Brain pericyte (primary cell): ENCODE measurements around the gene TMX4.
"Not testable (repeated sequence)": the region's sequence is repeated elsewhere in the genome, so short reads cannot be mapped to it uniquely, and the experiment has no call there.

Experiments used
- DNase-seq: peaks from one replicate; pipeline ENCODE4 v3.0.0-alpha.2; 2012; ENCODE audit warnings: low read depth, low spot score

Gene TMX4

GRCh38 chr20:7967199-7967844, 52.2 kb downstream of the TMX4 start:
- DNase-seq: no peak

GRCh38 chr20:7966176-7966575, 53.4 kb downstream of the TMX4 start:
- DNase-seq: no peak

- no peak for DNase-seq
Measured at GRCh38 chr20:7959484-7959883, 60.1 kb downstream of the TMX4 start.

- not testable (repeated sequence) for DNase-seq
Measured at GRCh38 chr20:7956561-7956960, 63.0 kb downstream of the TMX4 start.

- DNase-seq: no peak
Measured at GRCh38 chr20:7950387-7950786, 69.2 kb downstream of the TMX4 start.

- no peak for DNase-seq
Measured at GRCh38 chr20:7943891-7944290, 75.7 kb downstream of the TMX4 start.

- DNase-seq: no peak
Measured at GRCh38 chr20:7940341-7940740, 79.2 kb downstream of the TMX4 start, which contains the start of gene HAO1. Gene HAO1 (minus strand): TSS chr20:7940458. CDS start chr20:7940422, 36 bp downstream.

GRCh38 chr20:7939663-7940062, 79.9 kb downstream of the TMX4 start:
- DNase-seq: no peak

- no peak for DNase-seq
Measured at GRCh38 chr20:7938058-7938457, 81.5 kb downstream of the TMX4 start.

GRCh38 chr20:7937328-7937727, 82.2 kb downstream of the TMX4 start:
- DNase-seq: no peak

- no peak for DNase-seq
Measured at GRCh38 chr20:7935027-7935551, 84.5 kb downstream of the TMX4 start.

- DNase-seq: no peak
Measured at GRCh38 chr20:7933346-7933745, 86.2 kb downstream of the TMX4 start.

GRCh38 chr20:7930343-7930742, 89.2 kb downstream of the TMX4 start:
- no peak for DNase-seq
